ENCODE results near the gene BAHCC1.

The BAHCC1 gene

DNA sequence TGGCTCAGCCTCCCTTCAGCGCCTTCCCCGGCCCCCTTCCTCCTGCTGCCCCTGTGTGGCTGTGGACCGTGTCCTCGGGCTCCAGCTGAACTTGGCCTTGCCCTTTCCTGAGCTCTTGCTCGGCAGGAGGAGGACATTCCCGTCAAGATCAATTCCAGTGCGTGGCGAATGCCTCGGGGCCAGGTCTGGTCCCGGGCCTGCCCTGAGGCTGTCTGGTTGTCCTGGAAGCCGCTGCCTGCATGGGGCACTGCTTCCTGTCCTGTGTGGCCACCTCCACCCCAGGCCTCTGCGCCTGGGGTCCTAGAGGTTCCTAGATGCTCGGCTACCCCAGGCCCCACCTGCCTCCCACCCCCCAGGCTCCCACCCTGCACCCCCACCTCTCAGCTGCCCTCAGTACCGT, 12.8 kb downstream of the BAHCC1 start:
- TF ChIP-seq ISL1 (CRISPR knock-in tag; IDR thresholded peaks at IDR 0.05) (no peak), ZFP3 (CRISPR knock-in tag; IDR thresholded peaks at IDR 0.05) (no peak), PPARA (CRISPR knock-in tag; IDR thresholded peaks at IDR 0.05; ENCODE audit: borderline replicate concordance) (no peak), ARNTL (CRISPR knock-in tag; IDR thresholded peaks at IDR 0.05; ENCODE audit: borderline replicate concordance, low read depth) (no peak), ZFP30 (CRISPR knock-in tag; IDR thresholded peaks at IDR 0.05) (no peak), ZNF70 (CRISPR knock-in tag; IDR thresholded peaks at IDR 0.05) (no peak), GLIS3 (CRISPR knock-in tag; IDR thresholded peaks at IDR 0.05) (no peak), OSR1 (CRISPR knock-in tag; IDR thresholded peaks at IDR 0.05) (no peak), TCF4 (CRISPR knock-in tag; IDR thresholded peaks at IDR 0.05; ENCODE audit: borderline replicate concordance) (no peak), ZNF8 (CRISPR knock-in tag; IDR thresholded peaks at IDR 0.05) (no peak), RARB (CRISPR knock-in tag; IDR thresholded peaks at IDR 0.05) (no peak), CSDC2 (CRISPR knock-in tag; IDR thresholded peaks at IDR 0.05) (no peak), ESRRG (CRISPR knock-in tag; IDR thresholded peaks at IDR 0.05) (no peak), TOX (CRISPR knock-in tag; IDR thresholded peaks at IDR 0.05; ENCODE audit: borderline replicate concordance) (no peak)
- TF ChIP-seq, protein P1, sequence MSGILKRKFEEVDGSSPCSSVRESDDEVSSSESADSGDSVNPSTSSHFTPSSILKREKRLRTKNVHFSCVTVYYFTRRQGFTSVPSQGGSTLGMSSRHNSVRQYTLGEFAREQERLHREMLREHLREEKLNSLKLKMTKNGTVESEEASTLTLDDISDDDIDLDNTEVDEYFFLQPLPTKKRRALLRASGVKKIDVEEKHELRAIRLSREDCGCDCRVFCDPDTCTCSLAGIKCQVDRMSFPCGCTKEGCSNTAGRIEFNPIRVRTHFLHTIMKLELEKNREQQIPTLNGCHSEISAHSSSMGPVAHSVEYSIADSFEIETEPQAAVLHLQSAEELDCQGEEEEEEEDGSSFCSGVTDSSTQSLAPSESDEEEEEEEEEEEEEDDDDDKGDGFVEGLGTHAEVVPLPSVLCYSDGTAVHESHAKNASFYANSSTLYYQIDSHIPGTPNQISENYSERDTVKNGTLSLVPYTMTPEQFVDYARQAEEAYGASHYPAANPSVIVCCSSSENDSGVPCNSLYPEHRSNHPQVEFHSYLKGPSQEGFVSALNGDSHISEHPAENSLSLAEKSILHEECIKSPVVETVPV (CRISPR knock-in tag; IDR thresholded peaks at IDR 0.05): no peak
- TF ChIP-seq, protein P2, sequence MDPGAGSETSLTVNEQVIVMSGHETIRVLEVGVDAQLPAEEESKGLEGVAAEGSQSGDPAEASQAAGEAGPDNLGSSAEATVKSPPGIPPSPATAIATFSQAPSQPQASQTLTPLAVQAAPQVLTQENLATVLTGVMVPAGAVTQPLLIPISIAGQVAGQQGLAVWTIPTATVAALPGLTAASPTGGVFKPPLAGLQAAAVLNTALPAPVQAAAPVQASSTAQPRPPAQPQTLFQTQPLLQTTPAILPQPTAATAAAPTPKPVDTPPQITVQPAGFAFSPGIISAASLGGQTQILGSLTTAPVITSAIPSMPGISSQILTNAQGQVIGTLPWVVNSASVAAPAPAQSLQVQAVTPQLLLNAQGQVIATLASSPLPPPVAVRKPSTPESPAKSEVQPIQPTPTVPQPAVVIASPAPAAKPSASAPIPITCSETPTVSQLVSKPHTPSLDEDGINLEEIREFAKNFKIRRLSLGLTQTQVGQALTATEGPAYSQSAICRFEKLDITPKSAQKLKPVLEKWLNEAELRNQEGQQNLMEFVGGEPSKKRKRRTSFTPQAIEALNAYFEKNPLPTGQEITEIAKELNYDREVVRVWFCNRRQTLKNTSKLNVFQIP (CRISPR knock-in tag; IDR thresholded peaks at IDR 0.05; ENCODE audit: borderline replicate concordance, low read depth): no peak
- TF ChIP-seq, protein P3, sequence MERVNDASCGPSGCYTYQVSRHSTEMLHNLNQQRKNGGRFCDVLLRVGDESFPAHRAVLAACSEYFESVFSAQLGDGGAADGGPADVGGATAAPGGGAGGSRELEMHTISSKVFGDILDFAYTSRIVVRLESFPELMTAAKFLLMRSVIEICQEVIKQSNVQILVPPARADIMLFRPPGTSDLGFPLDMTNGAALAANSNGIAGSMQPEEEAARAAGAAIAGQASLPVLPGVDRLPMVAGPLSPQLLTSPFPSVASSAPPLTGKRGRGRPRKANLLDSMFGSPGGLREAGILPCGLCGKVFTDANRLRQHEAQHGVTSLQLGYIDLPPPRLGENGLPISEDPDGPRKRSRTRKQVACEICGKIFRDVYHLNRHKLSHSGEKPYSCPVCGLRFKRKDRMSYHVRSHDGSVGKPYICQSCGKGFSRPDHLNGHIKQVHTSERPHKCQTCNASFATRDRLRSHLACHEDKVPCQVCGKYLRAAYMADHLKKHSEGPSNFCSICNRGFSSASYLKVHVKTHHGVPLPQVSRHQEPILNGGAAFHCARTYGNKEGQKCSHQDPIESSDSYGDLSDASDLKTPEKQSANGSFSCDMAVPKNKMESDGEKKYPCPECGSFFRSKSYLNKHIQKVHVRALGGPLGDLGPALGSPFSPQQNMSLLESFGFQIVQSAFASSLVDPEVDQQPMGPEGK (CRISPR knock-in tag; IDR thresholded peaks at IDR 0.05; ENCODE audit: borderline replicate concordance): no peak
- TF ChIP-seq, protein P4, sequence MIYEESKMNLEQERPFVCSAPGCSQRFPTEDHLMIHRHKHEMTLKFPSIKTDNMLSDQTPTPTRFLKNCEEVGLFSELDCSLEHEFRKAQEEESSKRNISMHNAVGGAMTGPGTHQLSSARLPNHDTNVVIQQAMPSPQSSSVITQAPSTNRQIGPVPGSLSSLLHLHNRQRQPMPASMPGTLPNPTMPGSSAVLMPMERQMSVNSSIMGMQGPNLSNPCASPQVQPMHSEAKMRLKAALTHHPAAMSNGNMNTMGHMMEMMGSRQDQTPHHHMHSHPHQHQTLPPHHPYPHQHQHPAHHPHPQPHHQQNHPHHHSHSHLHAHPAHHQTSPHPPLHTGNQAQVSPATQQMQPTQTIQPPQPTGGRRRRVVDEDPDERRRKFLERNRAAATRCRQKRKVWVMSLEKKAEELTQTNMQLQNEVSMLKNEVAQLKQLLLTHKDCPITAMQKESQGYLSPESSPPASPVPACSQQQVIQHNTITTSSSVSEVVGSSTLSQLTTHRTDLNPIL (CRISPR knock-in tag; IDR thresholded peaks at IDR 0.05; ENCODE audit: low read depth): no peak
- TF ChIP-seq, protein P5, sequence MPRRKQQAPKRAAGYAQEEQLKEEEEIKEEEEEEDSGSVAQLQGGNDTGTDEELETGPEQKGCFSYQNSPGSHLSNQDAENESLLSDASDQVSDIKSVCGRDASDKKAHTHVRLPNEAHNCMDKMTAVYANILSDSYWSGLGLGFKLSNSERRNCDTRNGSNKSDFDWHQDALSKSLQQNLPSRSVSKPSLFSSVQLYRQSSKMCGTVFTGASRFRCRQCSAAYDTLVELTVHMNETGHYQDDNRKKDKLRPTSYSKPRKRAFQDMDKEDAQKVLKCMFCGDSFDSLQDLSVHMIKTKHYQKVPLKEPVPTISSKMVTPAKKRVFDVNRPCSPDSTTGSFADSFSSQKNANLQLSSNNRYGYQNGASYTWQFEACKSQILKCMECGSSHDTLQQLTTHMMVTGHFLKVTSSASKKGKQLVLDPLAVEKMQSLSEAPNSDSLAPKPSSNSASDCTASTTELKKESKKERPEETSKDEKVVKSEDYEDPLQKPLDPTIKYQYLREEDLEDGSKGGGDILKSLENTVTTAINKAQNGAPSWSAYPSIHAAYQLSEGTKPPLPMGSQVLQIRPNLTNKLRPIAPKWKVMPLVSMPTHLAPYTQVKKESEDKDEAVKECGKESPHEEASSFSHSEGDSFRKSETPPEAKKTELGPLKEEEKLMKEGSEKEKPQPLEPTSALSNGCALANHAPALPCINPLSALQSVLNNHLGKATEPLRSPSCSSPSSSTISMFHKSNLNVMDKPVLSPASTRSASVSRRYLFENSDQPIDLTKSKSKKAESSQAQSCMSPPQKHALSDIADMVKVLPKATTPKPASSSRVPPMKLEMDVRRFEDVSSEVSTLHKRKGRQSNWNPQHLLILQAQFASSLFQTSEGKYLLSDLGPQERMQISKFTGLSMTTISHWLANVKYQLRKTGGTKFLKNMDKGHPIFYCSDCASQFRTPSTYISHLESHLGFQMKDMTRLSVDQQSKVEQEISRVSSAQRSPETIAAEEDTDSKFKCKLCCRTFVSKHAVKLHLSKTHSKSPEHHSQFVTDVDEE (CRISPR knock-in tag; IDR thresholded peaks at IDR 0.05): no peak
- ATAC-seq: no peak

DNA sequence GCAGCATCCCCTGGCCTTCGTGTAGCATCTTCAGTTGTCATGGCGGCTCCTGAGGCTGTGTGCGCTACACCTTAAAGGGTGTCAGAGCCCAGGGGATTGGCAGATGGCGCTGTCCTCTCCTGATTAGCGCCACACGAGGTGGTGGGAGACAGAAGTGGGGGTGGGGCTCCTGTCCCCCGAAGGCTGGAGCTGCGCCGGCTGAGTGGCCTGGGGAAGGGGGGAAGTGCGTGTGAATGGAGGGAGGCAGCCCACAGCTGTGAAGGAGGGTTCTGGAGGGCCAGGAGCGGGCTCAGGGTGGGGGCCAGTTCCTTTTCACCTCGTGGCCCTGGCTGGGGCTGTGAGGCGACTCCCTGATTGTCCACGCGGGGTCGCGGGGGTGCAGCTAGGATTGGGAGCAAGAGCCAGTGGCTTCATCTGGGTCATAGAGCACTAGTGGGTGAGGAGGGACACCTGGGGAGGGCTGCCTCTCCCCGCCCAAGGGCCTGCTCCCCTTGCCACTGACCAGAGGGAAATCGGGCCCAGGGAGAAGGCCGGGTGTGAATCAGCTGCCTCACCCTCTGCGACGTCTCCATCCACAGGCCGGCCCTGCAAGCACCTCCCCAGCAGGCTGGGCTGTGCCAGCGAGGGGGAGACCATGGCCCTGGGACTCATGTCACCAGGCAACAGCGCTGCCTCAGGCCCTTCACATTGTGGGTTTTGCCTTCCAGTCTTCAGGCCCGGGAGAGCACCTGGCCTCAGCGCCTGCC, 14.1 kb downstream of the BAHCC1 start:
- no peak for TF ChIP-seq RARB (CRISPR knock-in tag; IDR thresholded peaks at IDR 0.05)
- TF ChIP-seq, protein P2 (CRISPR knock-in tag; IDR thresholded peaks at IDR 0.05; ENCODE audit: borderline replicate concordance, low read depth): no peak
- TF ChIP-seq ZFP3 (CRISPR knock-in tag; IDR thresholded peaks at IDR 0.05): no peak
- TF ChIP-seq ZNF8 (CRISPR knock-in tag; IDR thresholded peaks at IDR 0.05): no peak
- TF ChIP-seq, protein P4 (CRISPR knock-in tag; IDR thresholded peaks at IDR 0.05; ENCODE audit: low read depth): no peak
- no peak for TF ChIP-seq ISL1 (CRISPR knock-in tag; IDR thresholded peaks at IDR 0.05)
- TF ChIP-seq OSR1 (CRISPR knock-in tag; IDR thresholded peaks at IDR 0.05): no peak
- TF ChIP-seq, protein P3 (CRISPR knock-in tag; IDR thresholded peaks at IDR 0.05; ENCODE audit: borderline replicate concordance): no peak
- no peak for TF ChIP-seq ZC3H10 (CRISPR knock-in tag; IDR thresholded peaks at IDR 0.05)
- TF ChIP-seq ZNF565 (CRISPR knock-in tag; conservative IDR thresholded peaks at IDR 0.05; ENCODE audit: low read depth): no peak
- no peak for TF ChIP-seq TCF4 (CRISPR knock-in tag; IDR thresholded peaks at IDR 0.05; ENCODE audit: borderline replicate concordance)
- no peak for TF ChIP-seq BACH2 (CRISPR knock-in tag; IDR thresholded peaks at IDR 0.05; ENCODE audit: borderline replicate concordance)
- TF ChIP-seq, protein P1 (CRISPR knock-in tag; IDR thresholded peaks at IDR 0.05): no peak
- TF ChIP-seq ZFP30 (CRISPR knock-in tag; IDR thresholded peaks at IDR 0.05): no peak
- ATAC-seq: no peak

All from SK-N-SH treated with all-trans-retinoic acid at 6 μM for 48 hours (cell line).